Activated gamma-delta T cell (primary cell): ENCODE results near the gene SCN4A.
"Not testable (repeated sequence)": the region's sequence is repeated elsewhere in the genome, so short reads cannot be mapped to it uniquely, and the experiment has no call there.

Experiments
- DNase-seq: peaks from one replicate; lab custom pipeline; 2025; lab: John Stamatoyannopoulos, UW

The SCN4A gene

DNA sequence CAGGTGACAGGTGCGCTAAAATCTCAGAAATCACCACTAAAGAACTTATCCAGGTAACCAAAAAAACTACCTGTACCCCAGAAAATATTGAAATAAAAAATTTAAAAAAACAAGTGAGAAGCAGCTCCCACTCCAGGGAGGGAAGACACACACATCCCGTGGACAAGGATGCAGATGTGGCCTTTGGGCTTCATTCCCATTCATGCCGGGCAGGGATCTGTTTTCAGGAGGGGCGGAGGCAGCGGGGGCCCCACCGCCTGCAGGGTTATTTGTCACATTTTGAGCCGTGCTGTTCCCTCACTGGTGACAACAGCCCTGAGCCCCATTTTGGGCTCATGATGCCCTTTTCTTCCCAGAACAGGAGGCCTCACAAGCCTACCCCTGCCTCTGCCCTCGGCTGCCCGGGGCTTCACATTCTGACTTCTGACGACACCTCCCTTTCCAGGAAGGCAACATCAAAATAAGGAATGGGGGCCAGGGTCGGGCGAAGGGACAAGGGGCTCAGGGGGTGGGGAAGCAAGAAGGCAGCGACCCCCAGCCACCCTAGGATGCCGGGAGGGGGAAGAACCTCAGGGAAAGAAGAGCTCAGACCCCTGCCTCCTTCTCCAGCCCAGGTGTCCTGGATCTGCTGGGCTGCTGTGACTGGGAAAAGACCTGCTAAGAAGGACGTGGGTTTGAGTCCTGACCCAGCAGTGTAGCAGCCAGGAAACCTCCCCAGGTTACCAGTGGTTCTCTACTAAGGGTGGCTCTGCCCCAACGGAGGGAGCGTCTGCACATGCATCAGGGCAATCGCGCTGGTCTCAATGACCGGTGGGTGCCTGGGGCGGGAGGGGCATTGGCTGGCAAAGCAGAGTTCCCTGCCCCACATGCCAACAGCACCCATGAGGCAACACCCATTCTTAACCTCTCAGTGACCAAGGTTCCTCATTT lies 38.3 kb downstream of the SCN4A start:
- DNase-seq, result no peak

GRCh38 chr17:63933598-63933997 lies 39.1 kb downstream of the SCN4A start:
- no peak for DNase-seq

- no peak for DNase-seq
Observed at GRCh38 chr17:63932721-63933120, 40.0 kb downstream of the SCN4A start.

DNA sequence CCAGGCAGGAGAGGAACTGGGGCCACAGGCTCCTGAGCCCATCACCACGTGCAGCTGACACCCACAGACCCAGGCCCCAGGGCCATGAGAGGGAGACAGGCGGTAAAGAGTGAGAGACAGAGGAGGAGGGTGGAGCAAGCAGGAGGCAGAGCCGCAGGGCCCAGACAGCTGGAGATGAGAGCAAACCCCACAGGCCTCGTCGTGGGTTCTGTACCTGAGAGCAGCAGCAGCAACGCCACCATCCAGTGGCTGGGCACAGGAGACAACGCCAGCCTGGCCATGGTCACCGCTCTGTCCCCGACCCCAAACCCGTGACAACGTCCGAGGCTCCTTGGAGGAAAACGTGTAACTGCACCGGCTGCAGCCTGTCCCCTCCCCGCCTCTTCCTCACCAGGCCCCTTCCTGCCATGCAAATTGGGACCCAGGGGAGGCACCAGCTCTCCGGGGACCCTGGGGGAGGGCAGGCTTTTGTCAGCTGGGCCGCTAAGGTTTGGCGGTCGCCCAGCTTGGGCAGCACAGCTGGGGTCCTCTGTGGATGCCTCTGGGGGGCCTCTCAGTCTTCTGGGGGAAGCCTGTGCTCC lies 40.6 kb downstream of the SCN4A start, which contains the start of gene CD79B:
CD79B (minus strand) TSS at position 351 of the 581 bp plus-strand sequence; CDS start at position 281, 70 bp downstream.
- DNase-seq, result no peak

DNA sequence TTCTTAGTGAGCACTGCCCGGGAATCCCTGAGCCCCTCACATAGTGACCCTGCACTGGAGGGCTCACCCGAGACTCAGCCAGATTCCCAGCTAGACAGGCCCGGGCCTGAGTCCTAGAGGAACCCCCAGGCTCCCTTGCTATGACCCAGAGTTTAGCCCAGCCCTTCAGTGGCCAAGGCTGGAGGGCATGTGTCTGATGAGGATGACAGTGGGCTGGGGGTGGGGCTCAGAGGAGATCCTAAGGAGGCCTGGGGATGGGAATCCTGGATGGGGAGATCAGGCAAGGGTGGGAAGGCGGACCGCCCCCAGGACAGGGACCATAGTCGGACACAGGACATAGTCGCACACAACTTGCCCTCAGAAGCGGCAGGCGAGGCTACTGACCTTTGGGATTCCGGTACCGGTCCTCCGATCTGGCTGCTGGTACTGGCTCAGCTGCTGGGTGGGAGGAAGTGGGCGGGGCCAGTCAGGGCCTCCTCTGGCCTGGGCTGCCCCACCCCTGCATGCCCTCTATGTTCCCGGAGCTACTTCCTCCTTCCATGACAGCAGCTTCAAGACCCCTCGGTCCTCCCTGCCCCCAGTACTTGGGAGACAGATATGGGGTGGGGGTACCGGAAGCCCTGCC lies 41.7 kb downstream of the SCN4A start:
- no peak for DNase-seq

- DNase-seq, result no peak
Observed at GRCh38 chr17:63929860-63930766, 42.6 kb downstream of the SCN4A start.

DNA sequence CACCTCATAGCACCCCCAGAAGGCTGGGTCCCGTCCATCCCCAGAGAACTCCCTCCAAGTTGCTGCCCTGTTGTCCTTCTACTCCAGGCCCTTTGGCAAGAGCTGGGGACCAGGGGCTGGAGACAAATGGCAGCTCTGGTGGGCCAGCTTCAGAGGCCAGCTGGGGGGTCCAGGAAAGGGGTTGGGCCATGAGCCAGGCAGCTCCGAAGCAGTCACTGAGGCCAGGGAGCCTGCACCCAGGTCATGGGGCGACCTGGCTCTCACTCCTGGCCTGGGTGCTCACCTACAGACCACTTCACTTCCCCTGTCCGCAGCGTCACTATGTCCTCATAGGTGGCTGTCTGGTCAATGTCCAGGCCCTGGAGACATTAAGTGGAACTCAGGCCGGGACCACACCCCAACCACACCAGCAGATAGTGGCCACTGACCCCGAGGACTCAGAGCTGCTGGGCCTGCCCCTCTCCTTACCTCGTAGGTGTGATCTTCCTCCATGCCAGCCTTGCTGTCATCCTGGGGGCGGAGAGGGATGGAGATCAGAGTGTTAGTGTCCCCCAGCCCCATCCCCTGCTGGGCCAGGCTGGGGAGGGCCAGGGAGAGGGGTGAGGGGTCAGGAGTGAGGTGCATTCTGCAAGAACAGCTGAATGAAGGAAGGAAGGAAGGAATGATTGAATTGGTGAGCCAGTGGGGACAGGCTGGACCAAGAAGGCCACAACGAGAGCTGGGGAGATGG lies 43.6 kb downstream of the SCN4A start:
- no peak for DNase-seq

- DNase-seq, result no peak
Observed at GRCh38 chr17:63928172-63928666, 44.5 kb downstream of the SCN4A start.

DNA sequence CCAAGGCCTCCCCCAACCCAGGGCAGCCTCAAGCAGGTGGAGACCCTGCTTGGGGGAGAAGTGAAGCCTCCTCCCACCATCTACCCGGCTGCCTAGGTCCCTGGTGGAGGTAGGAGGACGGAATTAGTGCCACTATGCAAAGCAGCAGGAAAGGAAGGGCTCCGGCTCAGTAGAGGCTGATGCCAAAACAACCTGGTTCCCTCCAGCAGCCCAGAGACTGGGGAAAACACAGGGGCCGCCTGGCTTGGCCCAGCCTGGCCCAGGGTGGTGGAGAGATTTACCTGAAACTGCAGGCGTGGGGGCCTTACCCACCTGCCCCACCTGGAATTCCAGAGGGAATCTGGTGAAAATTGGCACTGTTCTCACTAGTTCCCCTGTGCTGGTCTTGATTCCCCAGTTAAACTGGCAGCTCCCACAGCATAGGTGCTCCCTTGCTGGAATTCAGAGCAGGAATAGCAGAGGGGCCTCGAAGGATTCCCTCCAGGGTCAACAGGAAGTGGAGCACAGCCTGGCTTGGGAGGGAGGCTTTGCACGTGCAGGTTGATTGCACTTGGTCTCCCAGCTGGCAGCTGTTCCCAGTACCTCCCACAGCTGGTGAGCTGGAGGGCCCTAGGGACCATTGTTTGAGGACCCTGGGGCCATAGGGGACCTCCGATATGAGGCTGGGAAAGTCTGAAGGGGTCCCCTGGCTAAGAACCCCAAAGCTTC lies 45.1 kb downstream of the SCN4A start:
- DNase-seq, result no peak

GRCh38 chr17:63926164-63926563 lies 46.6 kb downstream of the SCN4A start:
- no peak for DNase-seq

DNA sequence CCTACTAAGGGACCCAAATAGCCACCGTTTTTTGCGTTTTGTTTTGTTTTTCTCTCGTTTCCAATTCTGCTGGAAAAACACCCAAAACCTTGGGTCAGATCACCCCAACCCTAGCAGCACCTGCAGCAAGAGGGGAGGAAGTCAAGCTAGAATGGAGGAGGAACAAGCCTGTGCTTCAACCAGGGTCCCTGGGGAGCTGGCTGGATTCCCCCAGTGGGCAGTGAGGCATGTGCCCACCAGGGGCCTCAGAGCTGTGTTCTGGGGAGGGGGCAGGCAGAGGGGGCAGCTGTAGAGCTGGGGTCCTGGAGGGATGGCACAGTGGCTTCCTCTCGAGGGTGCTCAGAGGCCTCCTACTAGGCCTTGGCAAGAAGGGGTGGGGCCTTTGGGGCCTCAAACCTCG lies 47.1 kb downstream of the SCN4A start:
- DNase-seq, result no peak

DNA sequence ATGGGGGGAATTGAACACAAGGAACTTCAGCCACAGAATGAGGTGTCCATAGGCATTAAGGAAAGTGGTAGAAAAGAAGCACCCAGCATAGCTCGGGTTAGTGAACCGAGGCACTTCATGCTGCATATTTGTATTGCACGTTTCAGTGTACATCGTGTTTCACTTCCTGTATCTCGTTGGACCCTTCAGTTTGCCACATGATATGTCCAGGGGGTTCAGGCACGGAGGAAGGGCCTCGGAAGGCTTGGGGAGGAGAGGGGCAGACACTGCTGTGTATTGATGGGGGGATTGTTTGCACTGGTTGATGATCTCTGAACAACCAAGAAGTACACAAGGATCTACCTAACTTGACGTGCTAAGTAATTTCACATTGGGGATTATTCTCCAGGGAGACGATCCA lies 50.3 kb downstream of the SCN4A start:
- not testable (repeated sequence) for DNase-seq

DNA sequence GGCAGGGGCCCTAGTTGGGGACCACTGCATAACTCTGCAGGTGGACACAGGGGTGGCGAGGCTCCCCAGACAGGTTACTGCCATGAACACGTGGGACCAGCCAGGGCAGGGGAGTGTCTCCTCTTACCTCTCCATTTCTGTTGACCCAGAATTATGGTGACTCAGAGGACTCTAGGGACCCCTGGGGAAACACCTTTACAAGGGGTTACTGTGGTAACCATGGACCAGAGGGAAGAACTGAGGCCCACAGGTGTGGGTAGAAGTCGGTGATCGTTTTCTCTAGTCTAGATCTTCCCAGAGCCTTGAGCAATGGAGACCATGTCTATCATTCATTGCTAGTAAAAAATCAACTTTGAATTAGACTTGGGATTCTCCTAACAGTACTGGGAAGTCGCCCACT lies 51.9 kb downstream of the SCN4A start:
- not testable (repeated sequence) for DNase-seq

DNA sequence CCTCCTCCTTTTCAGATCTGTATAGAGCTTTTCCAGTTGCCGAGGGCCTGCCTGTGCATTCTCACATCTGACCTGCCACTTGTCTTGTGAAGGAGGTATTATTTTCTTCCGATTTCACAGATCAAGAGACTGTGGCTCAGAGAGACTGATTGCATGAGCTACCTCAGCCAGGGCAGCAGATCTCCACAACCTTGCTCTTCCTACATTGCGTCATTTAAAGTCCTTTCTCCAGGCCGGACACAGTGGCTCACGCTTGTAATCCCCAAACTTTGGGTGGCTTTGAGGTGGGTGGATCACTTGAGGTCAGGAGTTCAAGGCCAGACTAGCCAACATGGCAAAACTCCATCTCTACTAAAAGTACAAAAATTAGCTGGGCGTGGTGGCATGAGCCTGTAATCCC lies 52.7 kb downstream of the SCN4A start:
- not testable (repeated sequence) for DNase-seq

- DNase-seq, result no peak
Observed at GRCh38 chr17:63919311-63919723, 53.4 kb downstream of the SCN4A start.

- DNase-seq, result not testable (repeated sequence)
Observed at GRCh38 chr17:63918789-63919305, 53.9 kb downstream of the SCN4A start, which contains the start of gene GH1. GH1 (minus strand) TSS chr17:63918839; CDS start chr17:63918776, 63 bp downstream.

- DNase-seq, result no peak
Observed at GRCh38 chr17:63918305-63918704, 54.4 kb downstream of the SCN4A start.

DNA sequence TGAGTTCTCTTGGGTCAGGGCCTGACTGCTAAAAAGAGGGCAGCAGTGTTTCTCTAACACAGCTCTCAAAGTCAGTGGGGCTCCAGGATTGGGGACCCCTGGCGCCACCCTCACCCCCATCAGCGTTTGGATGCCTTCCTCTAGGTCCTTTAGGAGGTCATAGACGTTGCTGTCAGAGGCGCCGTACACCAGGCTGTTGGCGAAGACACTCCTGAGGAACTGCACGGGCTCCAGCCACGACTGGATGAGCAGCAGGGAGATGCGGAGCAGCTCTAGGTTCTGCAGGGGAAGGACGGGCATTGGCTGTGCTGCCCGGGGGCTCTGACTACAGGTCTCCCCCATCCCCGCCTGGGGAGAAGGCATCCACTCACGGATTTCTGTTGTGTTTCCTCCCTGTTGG lies 55.1 kb downstream of the SCN4A start:
- DNase-seq, result no peak

- DNase-seq, result not testable (repeated sequence)
Observed at GRCh38 chr17:63917206-63917605, 55.5 kb downstream of the SCN4A start.
